Left renal pelvis (tissue), 4 donors: ENCODE results near the gene TRIM43B. TPM values are rescaled to one million over a fixed set of nuclear protein-coding genes. Genes with fewer than 3 reads are reported as not detected.
"Not testable (repeated sequence)": the region's sequence is repeated elsewhere in the genome, so short reads cannot be mapped to it uniquely, and the experiment has no call there.

Source experiments
- DNase-seq, 4 donors: peaks; one replicate each; pipeline ENCODE4 v3.0.0-alpha.2; 2013; ENCODE audit warnings: low read depth in 4 of 4, low spot score in 3 of 4
- polyA plus RNA-seq, 4 donors: library from polyadenylated mRNA; unstranded; fragments of 120-200 nt; gene quantifications; one replicate each; pipeline ENCODE4 v1.2.1, GENCODE V29; 2013; ENCODE audit not compliant: insufficient read length in 4 of 4

TRIM43B gene
- polyA plus RNA-seq, 4 donors: 0.67 TPM; not detected in 3

GRCh38 chr2:95434507-95435076, 50.0 kb downstream of the TRIM43B start:
- not testable (repeated sequence) for DNase-seq

- not testable (repeated sequence) for DNase-seq
Measured at GRCh38 chr2:95433973-95434372, 50.6 kb downstream of the TRIM43B start.

- not testable (repeated sequence) for DNase-seq
Measured at GRCh38 chr2:95433373-95433772, 51.2 kb downstream of the TRIM43B start.

GRCh38 chr2:95429748-95430467, 54.6 kb downstream of the TRIM43B start:
- DNase-seq: not testable (repeated sequence)

- not testable (repeated sequence) for DNase-seq
Measured at GRCh38 chr2:95427196-95427867, 57.2 kb downstream of the TRIM43B start.

Other genes starting within 250 kb of the TRIM43B start
- 10 to 100 TPM in 3 of 4 donors, 1 to 10 TPM in 1; 1.7 to 50.5 (median 31.7) TPM for gene PROM2, start 210.3 kb downstream of the TRIM43B start, polyA plus RNA-seq
- gene KCNIP3, start 187.4 kb downstream of the TRIM43B start, polyA plus RNA-seq: 10 to 100 TPM in 3 of 4 donors, 1 to 10 TPM in 1; 8.7 to 18.9 (median 11.4) TPM
- gene FAHD2A, start 82.0 kb downstream of the TRIM43B start, polyA plus RNA-seq: 10 to 100 TPM; 29.8 to 51.5 (median 35.5) TPM
- under 1 TPM; 0.12 to 0.66 (median 0.40) TPM for gene TRIM43, start 107.2 kb upstream of the TRIM43B start, polyA plus RNA-seq